Activated naive CD8-positive, alpha-beta T cell treated with anti-CD3 and anti-CD28 coated beads for 36 hours (primary cell): ENCODE data around the gene TBXAS1. TPM values are rescaled to one million over a fixed set of nuclear protein-coding genes. Genes with fewer than 3 reads are reported as not detected.
A peak's percentile ranks its signal among the peaks of the same experiment; 100 is the strongest.

Experiments used
- DNase-seq: peaks from one replicate; pipeline ENCODE4 v3.0.0; 2021
- H3K27ac Mint-ChIP-seq: one replicate; pipeline ENCODE4 v1.8.0; 2022; ENCODE audit warnings: mild to moderate bottlenecking, moderate library complexity, mixed read lengths
- H3K27me3 Mint-ChIP-seq: one replicate; pipeline ENCODE4 v1.8.0; 2022; ENCODE audit warnings: mild to moderate bottlenecking, mixed read lengths
- H3K36me3 Mint-ChIP-seq: one replicate; pipeline ENCODE4 v1.8.0; 2021; ENCODE audit warnings: mild to moderate bottlenecking, mixed read lengths
- H3K4me1 Mint-ChIP-seq: one replicate; pipeline ENCODE4 v1.8.0; 2021; ENCODE audit warnings: mixed read lengths
- H3K4me3 Mint-ChIP-seq: one replicate; pipeline ENCODE4 v1.8.0; 2022; ENCODE audit warnings: mild to moderate bottlenecking, moderate library complexity, mixed read lengths
- H3K9me3 Mint-ChIP-seq: one replicate; pipeline ENCODE4 v1.8.0; 2022; ENCODE audit warnings: mixed read lengths
- total RNA-seq, 2 experiments: library from RNA; stranded (reverse); gene quantifications; one replicate each; pipeline ENCODE4 v1.2.3, GENCODE V29; 2021

TBXAS1 gene
- total RNA-seq, 2 experiments from 2014 or later: 1.5 to 1.8 TPM

DNA sequence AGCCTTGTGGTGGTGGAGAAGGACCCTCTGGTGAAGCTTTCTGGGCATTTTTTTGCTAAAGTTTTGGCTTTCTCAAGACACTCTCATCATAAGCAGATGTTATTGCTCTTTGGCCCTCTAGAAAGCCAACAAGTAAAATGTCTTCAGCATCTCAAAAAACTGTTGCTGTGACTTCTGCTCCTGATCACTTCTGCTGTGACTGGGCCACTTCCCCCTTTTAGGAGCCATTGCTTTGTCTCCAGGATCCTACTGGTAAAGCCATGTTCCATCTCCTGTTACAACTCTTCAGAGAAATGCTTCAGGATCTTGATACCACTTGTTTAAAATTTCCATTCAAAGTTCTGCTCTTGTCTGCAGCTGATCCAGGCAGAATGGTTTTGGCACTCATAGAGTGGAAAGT, 222.8 kb downstream of the TBXAS1 start:
- Mint-ChIP-seq H3K36me3 (peaks cover 23% of the 10 kb centered on the region), H3K27ac (no peak overlapping the region), H3K4me1 (peaks cover 33% of the 10 kb centered on the region), H3K27me3 (no peaks in the 10 kb centered on the region), H3K4me3 (no peak overlapping the region), H3K9me3 (no peaks in the 10 kb centered on the region)
- DNase-seq: no peak

DNA sequence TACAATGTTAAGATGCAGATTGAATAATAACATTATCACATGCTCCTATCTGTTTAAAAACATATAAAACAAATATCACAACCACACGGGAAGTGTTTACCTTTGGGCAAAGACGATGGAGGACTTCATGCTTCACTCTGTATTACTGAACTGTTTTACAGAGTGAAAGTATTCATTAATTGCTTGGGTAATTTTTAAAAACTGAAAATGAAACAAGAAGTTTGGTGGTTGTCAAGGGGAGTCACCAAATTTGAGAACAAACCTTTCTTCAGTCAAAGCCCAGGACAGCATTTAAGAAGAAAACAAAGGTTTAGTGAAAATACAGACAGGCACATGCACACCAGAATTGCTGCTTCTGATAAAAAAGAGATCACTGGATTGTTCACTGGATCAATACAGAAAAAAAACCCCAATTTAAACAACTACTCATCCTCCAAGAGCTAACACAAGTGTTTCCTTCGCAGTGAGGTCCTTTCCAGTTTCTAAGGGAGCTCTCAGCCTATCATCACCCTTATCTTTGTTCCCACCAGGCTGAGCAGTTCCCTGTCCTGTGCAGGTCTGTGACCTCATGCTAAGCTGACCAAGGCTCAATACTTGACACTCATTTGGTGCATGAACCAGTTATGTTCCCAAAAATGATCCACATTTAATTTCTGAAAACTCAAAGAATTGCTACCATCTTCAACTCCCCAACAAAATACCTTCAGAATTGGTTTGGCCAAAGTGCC, 224.9 kb downstream of the TBXAS1 start:
- Mint-ChIP-seq H3K27ac (peak overlapping the region; percentile 41), H3K4me1 (peaks cover 46% of the 10 kb centered on the region), H3K4me3 (no peak overlapping the region), H3K9me3 (no peaks in the 10 kb centered on the region), H3K36me3 (peaks cover 23% of the 10 kb centered on the region), H3K27me3 (no peaks in the 10 kb centered on the region)
- DNase-seq: no peak

DNA sequence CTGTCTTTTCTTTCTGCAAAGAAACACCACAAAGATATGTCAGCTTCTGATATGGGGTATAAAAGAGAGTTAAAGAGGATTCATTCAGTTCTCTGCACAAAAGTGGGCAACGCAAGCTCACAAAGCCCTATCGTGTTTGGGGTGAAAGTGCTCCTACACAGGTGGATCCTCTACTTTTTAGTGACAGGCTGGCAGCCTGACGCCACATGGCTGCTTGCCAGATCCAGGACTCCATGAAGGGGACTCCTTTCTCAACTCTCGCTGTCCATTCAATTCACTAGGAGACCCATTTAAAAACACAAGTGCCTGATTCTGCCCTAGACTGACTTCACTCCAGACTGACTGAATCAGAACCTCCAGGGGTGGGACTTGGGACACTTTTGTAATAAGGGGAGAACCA, 225.7 kb downstream of the TBXAS1 start:
- H3K4me3 Mint-ChIP-seq: no peak overlapping the region
- no peaks in the 10 kb centered on the region for H3K9me3 Mint-ChIP-seq
- H3K36me3 Mint-ChIP-seq: peaks cover 26% of the 10 kb centered on the region
- peaks cover 54% of the 10 kb centered on the region for H3K4me1 Mint-ChIP-seq
- H3K27me3 Mint-ChIP-seq: no peaks in the 10 kb centered on the region
- no peak overlapping the region for H3K27ac Mint-ChIP-seq
- DNase-seq: no peak

DNA sequence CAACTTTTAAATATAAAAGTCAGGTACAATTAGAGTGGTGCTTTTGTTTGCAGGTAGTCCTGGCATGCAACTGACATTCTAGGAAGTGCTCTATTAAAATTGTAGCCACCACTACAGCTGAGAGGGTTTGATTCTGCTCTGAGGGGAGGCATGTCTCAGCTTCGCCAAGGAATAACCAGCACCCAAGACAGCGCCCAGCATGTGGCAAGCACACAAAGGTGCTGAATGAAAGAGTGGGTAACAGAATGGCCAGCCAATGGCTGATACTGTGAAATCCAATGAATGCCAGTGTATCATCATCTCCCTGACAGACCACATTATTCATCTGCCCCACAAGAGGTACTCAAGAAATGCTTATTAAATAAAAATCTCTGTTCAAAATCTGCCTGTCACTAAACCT, 226.8 kb downstream of the TBXAS1 start:
- Mint-ChIP-seq H3K36me3 (peaks cover 32% of the 10 kb centered on the region), H3K4me1 (peaks cover 65% of the 10 kb centered on the region), H3K27me3 (no peaks in the 10 kb centered on the region), H3K9me3 (no peaks in the 10 kb centered on the region), H3K27ac (no peak overlapping the region), H3K4me3 (no peak overlapping the region)
- no peak for DNase-seq

DNA sequence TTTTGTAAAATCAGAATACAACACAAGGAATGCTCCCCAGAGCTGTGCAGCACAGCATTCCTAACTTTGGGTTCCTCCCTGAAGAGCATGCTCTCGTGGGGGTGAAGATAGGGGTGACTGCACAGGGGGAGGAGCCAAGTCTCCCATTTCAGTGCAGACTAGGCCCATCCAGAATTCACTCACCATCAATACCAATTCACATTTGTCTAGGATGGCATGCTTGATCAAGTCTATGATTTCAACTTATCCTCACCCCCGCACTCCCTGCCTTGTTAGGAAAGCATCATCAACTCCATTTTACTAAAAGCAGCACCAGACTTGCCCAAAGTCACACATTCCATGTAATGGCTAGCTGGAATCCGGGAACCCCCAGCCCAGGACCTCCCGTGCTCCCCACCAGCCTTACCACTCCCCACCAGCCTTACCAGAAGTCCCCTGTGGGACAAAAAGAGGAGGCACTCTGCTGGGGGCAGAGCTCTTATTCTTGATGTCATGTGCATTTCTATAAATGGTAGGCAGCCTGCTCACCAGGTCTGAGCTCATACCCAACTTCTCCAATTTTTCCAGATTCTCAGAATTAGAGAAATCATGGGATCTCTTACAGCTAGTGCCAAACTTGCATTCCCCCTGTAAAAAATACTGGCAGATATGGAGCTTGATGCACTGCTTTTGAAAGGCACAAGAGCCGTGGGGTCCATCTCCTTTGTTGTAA, 227.5 kb downstream of the TBXAS1 start:
- peaks cover 72% of the 10 kb centered on the region for H3K4me1 Mint-ChIP-seq
- no peaks in the 10 kb centered on the region for H3K27me3 Mint-ChIP-seq
- H3K36me3 Mint-ChIP-seq: peaks cover 39% of the 10 kb centered on the region
- no peak overlapping the region for H3K4me3 Mint-ChIP-seq
- DNase-seq: no peak
- H3K9me3 Mint-ChIP-seq: no peaks in the 10 kb centered on the region
- H3K27ac Mint-ChIP-seq: no peak overlapping the region

DNA sequence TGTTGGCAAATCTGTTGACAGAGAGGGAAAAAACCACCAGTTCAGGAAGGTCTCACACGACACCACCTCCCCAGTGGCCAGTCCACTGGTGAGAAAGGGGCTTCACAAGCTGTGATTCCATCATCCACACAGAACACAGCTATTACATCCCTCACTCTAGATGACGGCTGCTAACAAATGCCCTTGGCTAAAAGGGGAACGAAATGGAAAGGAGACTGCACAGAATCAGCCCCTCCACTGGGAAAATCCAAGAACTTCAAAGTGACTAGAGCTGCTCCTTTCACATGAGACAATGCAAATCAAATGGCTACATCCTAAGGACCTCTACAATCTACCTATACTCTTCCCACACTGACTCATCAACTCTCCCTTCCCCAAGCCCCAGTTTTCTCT, 228.1 kb downstream of the TBXAS1 start:
- peaks cover 40% of the 10 kb centered on the region for H3K36me3 Mint-ChIP-seq
- peaks cover 74% of the 10 kb centered on the region for H3K4me1 Mint-ChIP-seq
- no peak for DNase-seq
- H3K9me3 Mint-ChIP-seq: no peaks in the 10 kb centered on the region
- no peak overlapping the region for H3K4me3 Mint-ChIP-seq
- H3K27ac Mint-ChIP-seq: no peak overlapping the region
- H3K27me3 Mint-ChIP-seq: no peaks in the 10 kb centered on the region

DNA sequence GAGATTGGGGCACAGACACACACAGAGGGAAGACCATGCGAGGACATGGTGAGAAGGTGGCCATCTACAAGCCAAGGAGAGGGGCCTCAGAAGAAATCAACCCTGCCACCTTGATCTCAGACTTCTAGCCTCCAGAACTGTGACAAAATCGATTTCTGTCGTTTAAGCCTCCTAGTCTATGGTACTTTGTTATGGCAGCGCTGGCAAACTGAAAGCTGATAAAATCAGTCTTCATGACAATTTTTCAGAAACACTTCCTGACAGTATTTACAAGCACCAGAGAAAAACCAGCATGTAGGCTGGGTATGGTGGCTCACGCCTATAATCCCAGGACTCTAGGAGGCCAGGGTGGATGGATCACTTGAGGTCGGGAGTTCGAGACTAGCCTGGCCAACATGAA, 229.5 kb downstream of the TBXAS1 start:
- H3K9me3 Mint-ChIP-seq: no peaks in the 10 kb centered on the region
- no peak overlapping the region for H3K4me3 Mint-ChIP-seq
- no peaks in the 10 kb centered on the region for H3K27me3 Mint-ChIP-seq
- H3K36me3 Mint-ChIP-seq: peaks cover 32% of the 10 kb centered on the region
- DNase-seq: no peak
- H3K4me1 Mint-ChIP-seq: peaks cover 67% of the 10 kb centered on the region
- no peak overlapping the region for H3K27ac Mint-ChIP-seq

DNA sequence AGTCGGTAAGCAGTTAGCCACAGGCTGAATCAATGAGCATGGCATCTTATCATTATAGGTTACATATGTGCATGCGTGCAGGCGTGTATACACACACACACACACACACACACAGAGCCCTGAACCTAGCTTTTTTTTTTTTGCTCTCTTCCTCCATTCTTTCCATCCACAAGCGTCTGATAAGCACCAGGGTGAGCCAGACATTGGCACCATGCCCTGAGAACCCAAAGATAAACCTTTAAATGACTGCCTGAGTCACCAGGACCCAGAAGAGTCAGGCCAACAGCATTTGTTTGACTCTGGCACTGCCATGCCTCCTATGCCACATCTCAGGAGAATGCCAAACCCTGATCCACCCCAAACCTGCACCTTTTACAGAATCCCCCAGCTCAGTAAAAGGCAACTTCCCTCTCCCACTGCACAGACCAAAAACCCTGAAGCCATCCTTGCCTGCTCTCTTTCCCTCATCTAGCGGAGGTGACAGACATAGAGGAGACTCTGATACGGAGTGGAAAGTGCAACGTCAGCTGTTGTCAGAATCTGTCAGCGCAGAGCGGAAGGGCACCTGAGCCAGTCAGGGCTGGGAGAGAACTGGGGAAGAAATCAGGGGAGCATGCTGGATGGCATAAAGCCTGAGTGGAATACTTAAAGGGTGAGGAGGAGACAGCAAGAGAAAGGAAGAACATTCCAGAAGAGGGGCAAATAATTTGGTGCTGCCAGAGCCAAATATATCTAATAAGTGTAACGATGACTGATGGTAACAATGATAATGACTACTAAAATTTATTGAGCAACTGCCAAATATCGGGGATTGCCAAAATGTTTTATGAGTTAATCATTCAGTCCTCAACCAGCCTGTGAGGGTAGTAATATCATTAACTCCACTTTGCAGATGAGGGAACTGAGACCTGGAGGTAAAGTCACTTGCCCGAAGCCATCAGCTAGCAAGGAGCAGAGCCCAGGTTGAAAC, 230.5 kb downstream of the TBXAS1 start:
- Mint-ChIP-seq H3K27me3 (peaks cover 4% of the 10 kb centered on the region), H3K36me3 (peaks cover 30% of the 10 kb centered on the region), H3K4me1 (peaks cover 60% of the 10 kb centered on the region), H3K9me3 (no peaks in the 10 kb centered on the region), H3K27ac (peak overlapping the region; percentile 9), H3K4me3 (no peak overlapping the region)
- peak; percentile 22 for DNase-seq

DNA sequence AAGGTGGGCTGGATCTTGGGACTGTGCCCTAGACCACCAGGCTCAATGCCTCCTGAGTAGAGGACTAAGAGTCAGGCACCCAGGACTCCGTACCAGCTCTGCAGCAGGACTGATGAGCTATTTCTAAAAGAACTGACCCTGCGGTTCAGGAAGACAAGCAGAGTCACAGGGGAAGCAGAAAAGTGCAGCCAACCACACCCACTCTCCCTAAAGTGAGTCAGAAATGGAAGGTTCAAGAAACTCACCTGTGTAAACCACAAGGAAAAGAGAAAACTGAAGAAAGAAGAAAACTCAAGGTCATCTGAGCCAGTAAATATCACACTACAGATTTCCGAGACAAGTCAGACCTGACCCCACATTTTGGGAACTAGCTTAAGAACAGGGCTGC, 231.2 kb downstream of the TBXAS1 start:
- H3K27me3 Mint-ChIP-seq: peaks cover 4% of the 10 kb centered on the region
- DNase-seq: no peak
- H3K27ac Mint-ChIP-seq: peak overlapping the region; percentile 6
- H3K9me3 Mint-ChIP-seq: no peaks in the 10 kb centered on the region
- H3K36me3 Mint-ChIP-seq: peaks cover 27% of the 10 kb centered on the region
- H3K4me1 Mint-ChIP-seq: peaks cover 55% of the 10 kb centered on the region
- H3K4me3 Mint-ChIP-seq: peak overlapping the region; percentile 91

DNA sequence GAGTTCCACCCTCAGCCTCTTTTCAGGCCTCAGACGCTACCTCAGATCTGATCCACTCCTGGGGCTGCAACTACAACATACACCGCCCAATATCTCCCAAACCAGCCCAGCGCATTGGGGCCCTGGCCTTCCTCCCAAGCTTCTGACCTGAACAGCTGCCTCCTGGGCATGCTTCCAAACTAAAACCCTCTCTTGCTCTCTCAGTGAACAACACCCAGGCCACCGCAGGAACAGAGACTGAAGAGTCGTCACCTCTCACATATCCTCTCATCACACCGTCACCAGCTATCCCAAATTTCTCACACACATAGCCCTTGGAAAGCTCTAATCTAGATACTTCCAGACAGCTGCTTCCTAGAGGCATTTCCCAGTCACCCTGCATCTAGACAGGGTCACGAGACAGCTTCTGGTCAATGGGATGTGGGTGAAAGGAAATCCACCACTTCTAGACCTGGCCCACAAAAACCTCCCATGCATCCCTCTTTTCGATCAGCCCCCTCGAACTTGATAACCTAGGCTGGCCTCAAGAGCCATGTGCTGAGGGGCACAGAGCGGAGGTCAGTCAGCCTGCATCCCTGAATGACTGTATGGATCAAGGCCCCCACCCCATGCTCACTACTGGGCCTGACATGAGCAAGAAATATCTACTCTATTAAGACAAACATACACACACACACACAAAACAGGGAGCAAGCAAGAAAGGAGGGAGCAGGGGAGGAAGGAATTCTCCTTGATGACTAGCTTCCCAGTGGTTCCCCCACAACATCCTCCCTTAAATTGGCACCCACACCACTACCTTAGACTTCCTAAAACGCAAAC, 231.9 kb downstream of the TBXAS1 start:
- Mint-ChIP-seq H3K27ac (peak overlapping the region; percentile 69), H3K36me3 (peaks cover 27% of the 10 kb centered on the region), H3K9me3 (peaks cover 5% of the 10 kb centered on the region), H3K27me3 (peaks cover 4% of the 10 kb centered on the region), H3K4me1 (peaks cover 51% of the 10 kb centered on the region), H3K4me3 (peak overlapping the region; percentile 91)
- no peak for DNase-seq

DNA sequence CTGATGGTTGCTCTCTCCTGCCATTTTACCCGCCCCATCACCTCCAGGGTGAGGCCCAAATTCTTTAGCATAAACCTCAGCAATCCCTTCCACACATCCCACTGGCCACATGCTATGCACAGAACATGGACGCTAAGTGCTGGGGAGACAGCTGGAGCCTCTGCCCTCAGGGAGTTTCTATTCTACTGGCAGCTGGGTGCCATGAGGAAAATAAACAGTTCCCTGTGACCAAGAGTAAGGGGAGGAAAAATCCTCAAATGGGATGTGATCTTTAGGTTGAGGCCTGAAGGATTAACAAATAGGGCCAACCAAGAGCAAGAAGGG, 232.5 kb downstream of the TBXAS1 start:
- Mint-ChIP-seq H3K36me3 (peaks cover 28% of the 10 kb centered on the region), H3K27me3 (peaks cover 4% of the 10 kb centered on the region)

DNA sequence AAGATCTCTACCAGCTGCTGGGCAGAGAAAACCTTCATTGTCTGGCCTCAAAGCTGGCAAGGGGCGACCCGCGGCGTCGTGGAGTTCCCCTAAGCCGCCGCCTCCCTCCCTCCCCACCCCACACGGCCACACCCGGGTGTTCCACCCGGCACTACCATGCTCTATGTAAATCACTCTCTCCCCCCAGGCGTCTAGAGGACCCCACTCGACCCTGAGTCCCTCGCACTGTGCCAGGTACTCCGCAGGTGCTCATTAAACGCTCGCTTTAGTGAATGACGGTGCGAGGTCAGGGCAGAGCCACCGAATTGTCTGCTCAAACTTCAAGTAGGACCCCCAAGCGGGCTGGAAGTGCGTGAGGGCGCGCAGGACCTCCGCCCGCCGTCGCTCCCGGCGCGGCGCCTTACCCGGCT, 233.1 kb downstream of the TBXAS1 start:
- H3K27me3 Mint-ChIP-seq: peaks cover 4% of the 10 kb centered on the region

More for the DNA sequence above, 232.5 kb downstream of the TBXAS1 start:
- peaks cover 10% of the 10 kb centered on the region for H3K9me3 Mint-ChIP-seq
- no peak for DNase-seq
- H3K4me3 Mint-ChIP-seq: peak overlapping the region; percentile 91
- peaks cover 46% of the 10 kb centered on the region for H3K4me1 Mint-ChIP-seq
- peak overlapping the region; percentile 34 for H3K27ac Mint-ChIP-seq

DNA sequence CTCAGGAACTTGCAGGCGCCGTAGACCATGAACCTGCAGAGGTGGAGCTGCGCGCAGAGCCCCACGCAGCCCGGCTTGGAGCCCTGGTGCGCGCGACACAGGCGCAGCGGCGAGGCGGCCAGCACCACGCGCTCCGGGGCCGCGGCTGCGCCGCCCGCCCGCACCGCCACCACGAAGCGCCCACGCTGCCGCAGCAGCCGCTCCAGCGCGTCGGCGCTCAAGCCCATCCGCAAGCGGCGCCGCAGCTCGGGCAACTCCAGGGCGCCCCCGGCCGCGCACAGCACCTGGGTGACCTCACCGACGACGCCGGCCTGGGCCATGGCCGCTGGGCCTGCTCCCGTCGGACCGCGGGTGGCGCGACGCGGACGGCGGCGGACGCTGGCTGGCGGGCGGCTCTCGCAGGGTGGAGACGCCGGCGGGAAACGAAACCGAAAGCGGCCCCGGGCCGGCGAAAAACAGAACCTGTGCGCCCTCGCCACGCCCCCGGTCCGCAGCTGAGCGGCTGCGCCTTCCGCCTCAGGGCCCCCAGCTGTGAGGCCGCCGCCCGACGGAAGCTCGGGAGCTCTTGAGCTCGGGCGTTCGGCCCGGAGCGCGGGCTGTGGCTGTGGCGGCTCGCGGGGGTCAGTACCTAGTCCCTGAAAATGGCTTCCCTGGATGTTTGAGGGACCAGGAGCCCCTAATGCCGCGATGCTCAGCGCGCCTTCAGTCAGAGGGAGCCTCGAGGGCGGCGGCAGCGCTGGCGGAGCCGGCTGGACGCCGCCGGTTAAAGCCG, 233.7 kb downstream of the TBXAS1 start, which contains the start of gene PARP12:
PARP12 (minus strand) TSS at position 424 of the 772 bp plus-strand sequence; CDS start at position 320, 104 bp downstream.
- H3K4me3 Mint-ChIP-seq: peak within 1 kb of the TSS; percentile 91
- peaks cover 19% of the 10 kb centered on the region for H3K9me3 Mint-ChIP-seq
- peaks cover 31% of the 10 kb centered on the region for H3K36me3 Mint-ChIP-seq
- H3K27me3 Mint-ChIP-seq: peaks cover 4% of the 10 kb centered on the region
- peak within 1 kb of the TSS; percentile 91 for H3K27ac Mint-ChIP-seq
- H3K4me1 Mint-ChIP-seq: peaks cover 38% of the 10 kb centered on the region
- peak; percentile 91 for DNase-seq

More for the DNA sequence above, 233.1 kb downstream of the TBXAS1 start:
- Mint-ChIP-seq H3K36me3 (peaks cover 31% of the 10 kb centered on the region), H3K4me3 (peak overlapping the region; percentile 91), H3K27ac (peak overlapping the region; percentile 91), H3K9me3 (peaks cover 16% of the 10 kb centered on the region), H3K4me1 (peaks cover 41% of the 10 kb centered on the region)
- peak; percentile 37 for DNase-seq
